Measurements from ENCODE around the gene SLC26A1.

DNA sequence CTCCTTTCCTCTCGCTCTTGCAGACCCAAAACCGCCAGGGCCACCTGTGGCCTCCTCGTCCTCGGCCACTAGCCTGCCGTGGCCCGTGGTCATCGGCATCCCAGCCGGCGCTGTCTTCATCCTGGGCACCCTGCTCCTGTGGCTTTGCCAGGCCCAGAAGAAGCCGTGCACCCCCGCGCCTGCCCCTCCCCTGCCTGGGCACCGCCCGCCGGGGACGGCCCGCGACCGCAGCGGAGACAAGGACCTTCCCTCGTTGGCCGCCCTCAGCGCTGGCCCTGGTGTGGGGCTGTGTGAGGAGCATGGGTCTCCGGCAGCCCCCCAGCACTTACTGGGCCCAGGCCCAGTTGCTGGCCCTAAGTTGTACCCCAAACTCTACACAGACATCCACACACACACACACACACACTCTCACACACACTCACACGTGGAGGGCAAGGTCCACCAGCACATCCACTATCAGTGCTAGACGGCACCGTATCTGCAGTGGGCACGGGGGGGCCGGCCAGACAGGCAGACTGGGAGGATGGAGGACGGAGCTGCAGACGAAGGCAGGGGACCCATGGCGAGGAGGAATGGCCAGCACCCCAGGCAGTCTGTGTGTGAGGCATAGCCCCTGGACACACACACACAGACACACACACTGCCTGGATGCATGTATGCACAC is 31.8 kb upstream of the SLC26A1 start:
- TF ChIP-seq, protein P1, sequence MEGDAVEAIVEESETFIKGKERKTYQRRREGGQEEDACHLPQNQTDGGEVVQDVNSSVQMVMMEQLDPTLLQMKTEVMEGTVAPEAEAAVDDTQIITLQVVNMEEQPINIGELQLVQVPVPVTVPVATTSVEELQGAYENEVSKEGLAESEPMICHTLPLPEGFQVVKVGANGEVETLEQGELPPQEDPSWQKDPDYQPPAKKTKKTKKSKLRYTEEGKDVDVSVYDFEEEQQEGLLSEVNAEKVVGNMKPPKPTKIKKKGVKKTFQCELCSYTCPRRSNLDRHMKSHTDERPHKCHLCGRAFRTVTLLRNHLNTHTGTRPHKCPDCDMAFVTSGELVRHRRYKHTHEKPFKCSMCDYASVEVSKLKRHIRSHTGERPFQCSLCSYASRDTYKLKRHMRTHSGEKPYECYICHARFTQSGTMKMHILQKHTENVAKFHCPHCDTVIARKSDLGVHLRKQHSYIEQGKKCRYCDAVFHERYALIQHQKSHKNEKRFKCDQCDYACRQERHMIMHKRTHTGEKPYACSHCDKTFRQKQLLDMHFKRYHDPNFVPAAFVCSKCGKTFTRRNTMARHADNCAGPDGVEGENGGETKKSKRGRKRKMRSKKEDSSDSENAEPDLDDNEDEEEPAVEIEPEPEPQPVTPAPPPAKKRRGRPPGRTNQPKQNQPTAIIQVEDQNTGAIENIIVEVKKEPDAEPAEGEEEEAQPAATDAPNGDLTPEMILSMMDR (conservative IDR thresholded peaks at IDR 0.05): no peak
- TF ChIP-seq EZH2 (IDR thresholded peaks at IDR 0.05; ENCODE audit: low read depth): no peak
